ENCODE measurements around the gene HLA-DMB. TPM values are rescaled to one million over a fixed set of nuclear protein-coding genes. Genes with fewer than 3 reads are reported as not detected.

The HLA-DMB gene
- total RNA-seq, 1 experiment from 2014 or later, result 1.7 TPM

DNA sequence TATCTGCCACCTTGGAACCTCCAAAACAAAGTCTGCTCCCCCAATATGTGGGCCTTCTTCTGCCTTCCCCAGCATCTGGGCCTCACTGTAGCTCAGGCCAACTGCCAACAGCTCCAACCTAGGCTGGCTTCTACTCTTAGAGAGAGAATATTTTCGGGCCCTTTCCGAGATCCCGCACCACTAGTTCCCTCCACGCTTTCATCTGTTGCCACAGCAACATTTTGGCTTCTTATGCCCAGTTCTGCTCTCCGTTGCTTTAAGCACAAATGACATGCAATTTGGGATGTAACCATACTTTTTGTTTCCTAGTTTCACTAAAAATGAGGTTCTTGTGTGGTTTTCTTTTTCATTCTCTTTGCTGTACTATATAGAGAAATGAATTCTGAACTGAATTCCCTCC, 53.2 kb downstream of the HLA-DMB start:
- H4K20me1 ChIP-seq (ENCODE audit: control insufficient read depth, insufficient read depth, insufficient read length), result no peaks in the 10 kb centered on the region
- no peak overlapping the region for H3T11ph ChIP-seq (ENCODE audit: low read length)
- H3K4me2 ChIP-seq (ENCODE audit: insufficient read depth, insufficient read length, low read length), result no peak overlapping the region
- H3K36me3 Mint-ChIP-seq (ENCODE audit: insufficient read depth in 1 of 3, low read depth in 3 of 3), result no peaks in the 10 kb centered on the region
- H3K4me1 Mint-ChIP-seq, result peaks cover 0 to 2% of the 10 kb centered on the region in 2 experiments; a peak in 1 of 4 replicates
- no peaks in the 10 kb centered on the region for H3K9me3 Mint-ChIP-seq
- no peak overlapping the region for H3K18ac ChIP-seq (ENCODE audit: insufficient read length, low read depth, low read length)
- H4K8ac ChIP-seq (replicated peaks; ENCODE audit: insufficient read length, low read depth, low read length), result no peak overlapping the region
- TF ChIP-seq, protein P1, sequence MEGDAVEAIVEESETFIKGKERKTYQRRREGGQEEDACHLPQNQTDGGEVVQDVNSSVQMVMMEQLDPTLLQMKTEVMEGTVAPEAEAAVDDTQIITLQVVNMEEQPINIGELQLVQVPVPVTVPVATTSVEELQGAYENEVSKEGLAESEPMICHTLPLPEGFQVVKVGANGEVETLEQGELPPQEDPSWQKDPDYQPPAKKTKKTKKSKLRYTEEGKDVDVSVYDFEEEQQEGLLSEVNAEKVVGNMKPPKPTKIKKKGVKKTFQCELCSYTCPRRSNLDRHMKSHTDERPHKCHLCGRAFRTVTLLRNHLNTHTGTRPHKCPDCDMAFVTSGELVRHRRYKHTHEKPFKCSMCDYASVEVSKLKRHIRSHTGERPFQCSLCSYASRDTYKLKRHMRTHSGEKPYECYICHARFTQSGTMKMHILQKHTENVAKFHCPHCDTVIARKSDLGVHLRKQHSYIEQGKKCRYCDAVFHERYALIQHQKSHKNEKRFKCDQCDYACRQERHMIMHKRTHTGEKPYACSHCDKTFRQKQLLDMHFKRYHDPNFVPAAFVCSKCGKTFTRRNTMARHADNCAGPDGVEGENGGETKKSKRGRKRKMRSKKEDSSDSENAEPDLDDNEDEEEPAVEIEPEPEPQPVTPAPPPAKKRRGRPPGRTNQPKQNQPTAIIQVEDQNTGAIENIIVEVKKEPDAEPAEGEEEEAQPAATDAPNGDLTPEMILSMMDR (conservative IDR thresholded peaks at IDR 0.05), result no peak
- H3K56ac ChIP-seq (ENCODE audit: insufficient read length, low read depth, low read length), result no peak overlapping the region
- no peak overlapping the region for H3K23ac ChIP-seq (ENCODE audit: insufficient read length, low read depth, low read length)
- no peak overlapping the region for H3K4ac ChIP-seq (ENCODE audit: low read depth, low read length)
- no peak overlapping the region for H2AK5ac ChIP-seq (ENCODE audit: insufficient read length, low read length)
- WGBS (ENCODE audit: extremely low coverage, insufficient read length, low lambda C conversion rate), result no CpG with 5 or more reads among the region's 5 CpGs
- no peak overlapping the region for H4K5ac ChIP-seq (ENCODE audit: insufficient read length, low read depth, low read length)
- H3K9me3 ChIP-seq (ENCODE audit: control insufficient read depth, low read depth, low read length), result no peaks in the 10 kb centered on the region
- no peaks in the 10 kb centered on the region for H3K23me2 ChIP-seq (ENCODE audit: insufficient read length, low read depth, low read length, poor library complexity, severe bottlenecking)
- no peak overlapping the region for H2BK120ac ChIP-seq (ENCODE audit: low read depth, low read length, poor library complexity, severe bottlenecking)
- H3K4me1 ChIP-seq (ENCODE audit: insufficient read depth, low read length), result no peaks in the 10 kb centered on the region
- H3K14ac ChIP-seq (ENCODE audit: insufficient read depth, low read length), result no peak overlapping the region
- no peak overlapping the region for H3K9ac ChIP-seq (ENCODE audit: extremely low read depth, insufficient read length, low read length)
- peaks cover 7% of the 10 kb centered on the region; the same call in 1 of the 2 replicates for H3K27me3 Mint-ChIP-seq (ENCODE audit: low read depth)
- H2BK20ac ChIP-seq (ENCODE audit: low read depth, low read length, poor library complexity, severe bottlenecking), result no peak overlapping the region
- no peak for DNase-seq
- no peak overlapping the region for H2BK15ac ChIP-seq (ENCODE audit: low read depth, low read length)
- H4K91ac ChIP-seq (ENCODE audit: insufficient read length, low read depth, low read length), result no peak overlapping the region
- no peak overlapping the region for H3K27ac ChIP-seq (ENCODE audit: insufficient read length, low read depth, low read length)
- H3K79me1 ChIP-seq (ENCODE audit: insufficient read depth, low read depth, low read length, poor library complexity, severe bottlenecking), result no peaks in the 10 kb centered on the region
- H2AFZ ChIP-seq (ENCODE audit: low read length), result no peak overlapping the region
- no peaks in the 10 kb centered on the region for H3K79me2 ChIP-seq (ENCODE audit: insufficient read depth, low read length)
- H3K27ac Mint-ChIP-seq, result no peak overlapping the region
- H3K4me3 Mint-ChIP-seq, result no peak overlapping the region
- H3K27me3 ChIP-seq (ENCODE audit: insufficient read depth, low read length), result no peaks in the 10 kb centered on the region
- no peak overlapping the region for H2BK12ac ChIP-seq (ENCODE audit: insufficient read length, low read depth, low read length)
- no peak overlapping the region for H2BK5ac ChIP-seq (ENCODE audit: insufficient read length, low read length)
